ENCODE data around the gene CYP2W1. TPM values are rescaled to one million over a fixed set of nuclear protein-coding genes. Genes with fewer than 3 reads are reported as not detected.

CYP2W1 gene
- total RNA-seq, 1 donor from 2014 or later, result not detected

GRCh38 chr7:978049-978346 lies 5.0 kb upstream of the CYP2W1 start:
- no peak for TF ChIP-seq CTCF (IDR thresholded peaks at IDR 0.05)
- intact Hi-C loops (cut with DNase I), result no loop called here
- no peak overlapping the region for H3K27ac ChIP-seq

GRCh38 chr7:978416-979091 lies 4.4 kb upstream of the CYP2W1 start:
- Histone ChIP-seq H3K4me1 (peaks cover 0 to 12% of the 10 kb centered on the region in 2 donors), H3K9me3 (no peaks in the 10 kb centered on the region), H3K27ac (no peak overlapping the region), H3K36me3 (no peaks in the 10 kb centered on the region), H3K4me3 (no peak overlapping the region), H3K27me3 (no peaks in the 10 kb centered on the region)
- no peak for DNase-seq (ENCODE audit: low spot score in 2 of 2)
- intact Hi-C loops (cut with DNase I), result no loop called here
- TF ChIP-seq CTCF (IDR thresholded peaks at IDR 0.05), result no peak

More at GRCh38 chr7:978049-978346, 5.0 kb upstream of the CYP2W1 start:
- H3K9me3 ChIP-seq, result no peaks in the 10 kb centered on the region
- H3K4me1 ChIP-seq, result peaks cover 0 to 17% of the 10 kb centered on the region in 2 donors
- no peaks in the 10 kb centered on the region for H3K27me3 ChIP-seq
- H3K36me3 ChIP-seq, result peaks cover 0 to 2% of the 10 kb centered on the region in 2 donors
- no peak overlapping the region for H3K4me3 ChIP-seq
- DNase-seq (ENCODE audit: low spot score in 2 of 2), result no peak

DNA sequence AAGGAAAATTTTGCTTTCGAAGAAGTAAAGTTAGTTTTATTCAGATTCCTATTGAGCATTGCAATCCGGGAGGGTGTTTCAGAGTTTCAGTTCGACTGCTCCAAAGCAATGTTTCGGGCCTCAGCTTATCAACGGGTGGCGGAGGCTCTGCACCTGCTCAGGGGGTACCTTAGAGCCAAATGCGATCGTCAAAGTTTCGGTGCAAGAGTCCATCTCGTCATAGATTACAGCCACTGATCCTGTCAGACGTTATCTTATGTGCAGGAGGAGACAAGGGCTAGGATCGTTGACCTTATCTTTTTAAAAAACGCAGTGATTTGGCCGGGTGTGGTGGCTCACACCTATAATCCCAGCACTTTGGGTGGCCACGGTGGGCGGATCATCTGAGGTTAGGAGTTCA lies 3.8 kb upstream of the CYP2W1 start:
- TF ChIP-seq CTCF (IDR thresholded peaks at IDR 0.05), result no peak
- Histone ChIP-seq H3K36me3 (no peaks in the 10 kb centered on the region), H3K4me3 (no peak overlapping the region), H3K9me3 (no peaks in the 10 kb centered on the region), H3K4me1 (peaks cover 0 to 6% of the 10 kb centered on the region in 2 donors), H3K27me3 (no peaks in the 10 kb centered on the region), H3K27ac (no peak overlapping the region)
- intact Hi-C loops (cut with DNase I), result no loop called here
- no peak for DNase-seq (ENCODE audit: low spot score in 2 of 2)

- Histone ChIP-seq H3K9me3 (no peaks in the 10 kb centered on the region), H3K4me1 (peaks cover 0 to 3% of the 10 kb centered on the region in 2 donors), H3K4me3 (no peak overlapping the region), H3K36me3 (no peaks in the 10 kb centered on the region), H3K27ac (no peak overlapping the region), H3K27me3 (no peaks in the 10 kb centered on the region)
- DNase-seq (ENCODE audit: low spot score in 2 of 2), result no peak
- no peak for TF ChIP-seq CTCF (IDR thresholded peaks at IDR 0.05)
- intact Hi-C loops (cut with DNase I), result no loop called here
Observed at GRCh38 chr7:979886-980571, 3.0 kb upstream of the CYP2W1 start.

DNA sequence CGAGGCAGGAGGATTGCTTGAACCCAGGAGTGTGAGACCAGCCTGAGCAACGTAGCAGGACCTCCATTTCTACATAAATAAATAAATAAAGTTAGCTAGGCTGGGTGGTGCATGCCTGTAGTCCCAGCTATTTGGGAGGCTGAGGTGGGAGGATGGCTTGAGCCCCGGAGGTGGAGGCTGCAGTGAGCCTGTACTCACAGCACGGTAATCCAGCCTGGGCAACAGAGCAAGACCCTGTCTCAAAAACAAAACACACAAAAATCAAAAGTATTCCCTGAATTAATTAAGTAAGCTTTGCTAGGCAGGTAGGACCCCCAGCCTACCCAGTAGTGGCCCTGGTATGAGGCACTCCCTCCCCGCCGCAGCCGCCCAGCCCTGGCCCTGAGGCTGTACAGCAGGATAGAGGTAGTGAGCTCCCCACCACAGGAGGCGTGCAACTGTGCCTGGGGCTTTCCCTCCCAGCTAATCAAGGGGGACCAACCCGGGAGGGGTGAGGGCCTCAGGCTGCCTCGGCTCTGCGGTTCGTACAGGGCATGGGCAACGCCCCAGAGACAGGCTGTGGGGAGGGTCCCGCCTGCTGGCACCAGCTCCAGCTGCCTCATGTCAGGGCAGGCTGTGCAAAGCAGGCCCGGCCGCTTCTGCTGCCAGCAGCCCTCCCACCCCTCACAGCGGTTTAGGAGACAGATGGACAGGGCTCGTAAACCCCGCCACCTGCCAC lies 1.0 kb upstream of the CYP2W1 start:
- no peaks in the 10 kb centered on the region for H3K27me3 ChIP-seq
- no peak for TF ChIP-seq CTCF (IDR thresholded peaks at IDR 0.05)
- no peaks in the 10 kb centered on the region for H3K36me3 ChIP-seq
- no peaks in the 10 kb centered on the region for H3K9me3 ChIP-seq
- DNase-seq (ENCODE audit: low spot score in 2 of 2), result no peak
- no peaks in the 10 kb centered on the region for H3K4me1 ChIP-seq
- H3K4me3 ChIP-seq, result no peak overlapping the region
- intact Hi-C loops (cut with DNase I), result no loop called here
- H3K27ac ChIP-seq, result no peak overlapping the region

All from ascending aorta (tissue), 2 donors.